PC-9 (cell line): ENCODE data around the gene NDST1. TPM values are rescaled to one million over a fixed set of nuclear protein-coding genes. Genes with fewer than 3 reads are reported as not detected.

ENCODE experiments used
- BruUV-seq: library from RNA; stranded (reverse); fragments of 400-500 nt; replicated peaks from 2 replicates; lab custom pipeline; 2021; lab: Mats Ljungman, UMichigan
- CTCF ChIA-PET: fragments of 300-600 bp; sonication (Branson Sonifier 250); formaldehyde crosslinking; loops from one replicate; lab custom pipeline; 2022; ENCODE audit warnings: antibody characterized with exemption; lab: Charles Lee
- POLR2A ChIA-PET: fragments of 300-600 bp; sonication (Branson Sonifier 250); formaldehyde crosslinking; loops from one replicate; lab custom pipeline; 2022; ENCODE audit warnings: antibody characterized with exemption; ENCODE audit not compliant: unreplicated experiment; lab: Charles Lee
- DNase-seq, 2 experiments: peaks; one replicate each; pipeline versions ENCODE4 v3.0.0 to v3.0.0-alpha.2; 2015 to 2022; ENCODE audit warnings: mixed read lengths in 1 of 2
- H2AFZ ChIP-seq: fragments of 200-600 bp; sonication (generic); 2 replicates; pipeline ENCODE4 v1.8.1; 2017; ENCODE audit warnings: antibody characterized with exemption
- H3F3A ChIP-seq: fragments of 200-600 bp; sonication (generic); 2 replicates; pipeline ENCODE4 v1.8.1; 2017; ENCODE audit warnings: antibody characterized with exemption, mild to moderate bottlenecking, low read depth; ENCODE audit not compliant: insufficient read depth
- H3K27ac ChIP-seq: fragments of 200-600 bp; sonication (generic); 2 replicates; pipeline ENCODE4 v1.6.1; 2016; ENCODE audit warnings: mixed run types
- H3K27me3 ChIP-seq: fragments of 200-600 bp; sonication (generic); 2 replicates; pipeline ENCODE4 v1.6.1; 2016; ENCODE audit warnings: low read depth, mixed run types; ENCODE audit not compliant: insufficient read depth
- H3K36me3 ChIP-seq: fragments of 200-600 bp; sonication (generic); 2 replicates; pipeline ENCODE4 v1.6.1; 2016; ENCODE audit warnings: low read depth, mixed run types
- H3K4me1 ChIP-seq: fragments of 200-600 bp; sonication (generic); replicated peaks from 2 replicates; pipeline ENCODE4 v1.6.1; 2016; ENCODE audit warnings: mixed run types; ENCODE audit not compliant: insufficient read depth
- H3K4me2 ChIP-seq: fragments of 200-600 bp; sonication (generic); 2 replicates; pipeline ENCODE4 v1.6.1; 2017; ENCODE audit warnings: mixed run types
- H3K4me3 ChIP-seq: fragments of 200-600 bp; sonication (generic); 2 replicates; pipeline ENCODE4 v1.6.1; 2016; ENCODE audit warnings: mixed run types
- H3K79me2 ChIP-seq: fragments of 200-600 bp; sonication (generic); 2 replicates; pipeline ENCODE4 v1.6.1; 2017; ENCODE audit warnings: low read depth, mixed run types
- H3K9me2 ChIP-seq: fragments of 200-600 bp; sonication (generic); 2 replicates; pipeline ENCODE4 v1.8.1; 2017; ENCODE audit warnings: mild to moderate bottlenecking; ENCODE audit not compliant: insufficient read depth
- H3K9me3 ChIP-seq: fragments of 200-600 bp; sonication (generic); 2 replicates; pipeline ENCODE4 v1.8.1; 2016; ENCODE audit warnings: low read depth; ENCODE audit not compliant: insufficient read depth
- H4K20me1 ChIP-seq: fragments of 200-600 bp; sonication (generic); 2 replicates; pipeline ENCODE4 v1.8.1; 2017; ENCODE audit not compliant: insufficient read depth
- CTCF ChIP-seq: fragments of 200-600 bp; sonication (generic); conservative IDR thresholded peaks from 2 replicates; pipeline ENCODE4 v1.6.1; 2017; ENCODE audit warnings: mixed run types, antibody characterized with exemption, mild to moderate bottlenecking, moderate library complexity
- EZH2 ChIP-seq: fragments of 200-600 bp; sonication (generic); IDR thresholded peaks from 2 replicates; pipeline ENCODE4 v1.8.0; 2017; ENCODE audit warnings: antibody characterized with exemption, low read depth
- intact Hi-C: fragments of 100-400 bp; cut with micrococcal nuclease; formaldehyde crosslinking; loops from one replicate; pipeline ENCODE4 v1.10.0; 2022; ENCODE audit not compliant: unreplicated experiment
- total RNA-seq: library from RNA; stranded (reverse); gene quantifications from 2 replicates; pipeline ENCODE4 v1.2.3, GENCODE V29; 2021

NDST1 gene
- total RNA-seq, 1 experiment from 2014 or later: 94.3 TPM

- Histone ChIP-seq H3K27ac (no peak overlapping the region), H3K4me1 (no peaks in the 10 kb centered on the region), H2AFZ (no peak overlapping the region), H3K9me3 (no peaks in the 10 kb centered on the region), H3F3A (no peaks in the 10 kb centered on the region), H3K27me3 (peaks cover under 1% of the 10 kb centered on the region; the same call in 1 of the 2 replicates), H3K9me2 (no peaks in the 10 kb centered on the region), H3K79me2 (no peaks in the 10 kb centered on the region), H3K4me2 (no peak overlapping the region), H3K4me3 (no peak overlapping the region), H3K36me3 (no peaks in the 10 kb centered on the region), H4K20me1 (no peaks in the 10 kb centered on the region)
- CTCF ChIA-PET: no interaction called here
- no peak; the same call in 1 of the 2 replicates for TF ChIP-seq CTCF
- no peak for TF ChIP-seq EZH2
- POLR2A ChIA-PET: interaction anchor here (0.5 kb wide), 1 partner anchor 84 kb away, joined by 8 read pairs; no protein-coding TSS in a partner anchor
- BruUV-seq: no TSS peak
- intact Hi-C loops: no loop called here
- DNase-seq: no peak
Observed at GRCh38 chr5:150573867-150574817, 66.2 kb downstream of the NDST1 start.

GRCh38 chr5:150574818-150575547, 67.1 kb downstream of the NDST1 start:
- BruUV-seq: no TSS peak

More at GRCh38 chr5:150574818-150575547, 67.1 kb downstream of the NDST1 start:
- no peak overlapping the region for H3K27ac ChIP-seq
- H3K4me2 ChIP-seq: no peak overlapping the region
- no peaks in the 10 kb centered on the region for H3K4me1 ChIP-seq
- no peak for DNase-seq
- H3K9me2 ChIP-seq: no peaks in the 10 kb centered on the region
- ChIA-PET CTCF (no interaction called here), POLR2A (no interaction called here)
- no peak overlapping the region for H3K4me3 ChIP-seq
- no peaks in the 10 kb centered on the region for H3K36me3 ChIP-seq
- H3F3A ChIP-seq: no peaks in the 10 kb centered on the region
- intact Hi-C loops: no loop called here
- H2AFZ ChIP-seq: no peak overlapping the region
- TF ChIP-seq EZH2: no peak
- TF ChIP-seq CTCF: no peak
- peaks cover 9% of the 10 kb centered on the region for H3K27me3 ChIP-seq
- H4K20me1 ChIP-seq: no peaks in the 10 kb centered on the region
- no peaks in the 10 kb centered on the region for H3K9me3 ChIP-seq
- H3K79me2 ChIP-seq: no peaks in the 10 kb centered on the region
